Activated CD4-positive, alpha-beta T cell treated with anti-CD3 and anti-CD28 coated beads, Interleukin-2, amount 50 U/mL, for 24 hours (primary cell): ENCODE results near the gene DSC1.
"Not testable (repeated sequence)": the region's sequence is repeated elsewhere in the genome, so short reads cannot be mapped to it uniquely, and the experiment has no call there.

ENCODE experiments used
- DNase-seq, 2 donors: peaks; one replicate each; pipeline ENCODE4 v3.0.0-alpha.2; 2020; ENCODE audit warnings: low read depth in 1 of 2, low spot score in 1 of 2

The DSC1 gene

GRCh38 chr18:31162825-31163435 is at the start of gene DSC1:
DSC1 (minus strand) TSS chr18:31162856; CDS start chr18:31162594, 262 bp downstream.
- DNase-seq: no peak

- DNase-seq: no peak
These were observed 48.4 kb upstream of the DSC1 start for GRCh38 chr18:31211047-31211446.

- no peak for DNase-seq
These were observed 46.4 kb upstream of the DSC1 start for GRCh38 chr18:31209041-31209440.

GRCh38 chr18:31207391-31207790 is 44.7 kb upstream of the DSC1 start:
- DNase-seq: no peak

- DNase-seq: no peak
These were observed 44.2 kb upstream of the DSC1 start for GRCh38 chr18:31206787-31207381.

- DNase-seq: no peak
These were observed 43.4 kb upstream of the DSC1 start for GRCh38 chr18:31206071-31206470.

- DNase-seq: no peak
These were observed 42.6 kb upstream of the DSC1 start for GRCh38 chr18:31205273-31205672.

- no peak for DNase-seq
These were observed 42.2 kb upstream of the DSC1 start for GRCh38 chr18:31204833-31205232.

- DNase-seq: no peak
These were observed 41.5 kb upstream of the DSC1 start for GRCh38 chr18:31204166-31204565.

GRCh38 chr18:31203794-31204148 is 41.1 kb upstream of the DSC1 start:
- DNase-seq: no peak

GRCh38 chr18:31203096-31203793 is 40.6 kb upstream of the DSC1 start:
- no peak for DNase-seq

- DNase-seq: no peak
These were observed 36.6 kb upstream of the DSC1 start for GRCh38 chr18:31199190-31199769.

GRCh38 chr18:31197676-31198075 is 35.0 kb upstream of the DSC1 start:
- no peak for DNase-seq

- no peak for DNase-seq
These were observed 32.4 kb upstream of the DSC1 start for GRCh38 chr18:31195063-31195462.

- no peak for DNase-seq
These were observed 29.6 kb upstream of the DSC1 start for GRCh38 chr18:31192086-31192776.

GRCh38 chr18:31190919-31191318 is 28.3 kb upstream of the DSC1 start:
- no peak for DNase-seq

GRCh38 chr18:31189757-31190156 is 27.1 kb upstream of the DSC1 start:
- no peak for DNase-seq

GRCh38 chr18:31185186-31185950 is 22.7 kb upstream of the DSC1 start:
- DNase-seq: no peak

- DNase-seq: no peak
These were observed 20.6 kb upstream of the DSC1 start for GRCh38 chr18:31183302-31183701.

- not testable (repeated sequence) for DNase-seq
These were observed 14.7 kb upstream of the DSC1 start for GRCh38 chr18:31177369-31177768.

GRCh38 chr18:31176531-31176930 is 13.9 kb upstream of the DSC1 start:
- DNase-seq: no peak
